G401 (cell line): Measurements from ENCODE around the gene SLC15A3. TPM values are rescaled to one million over a fixed set of nuclear protein-coding genes. Genes with fewer than 3 reads are reported as not detected.

Experiments
- DNase-seq: peaks from one replicate; pipeline ENCODE4 v3.0.0-alpha.2; 2015; ENCODE audit warnings: low spot score
- in situ Hi-C: cut with HindIII; loops from 2 replicates; pipeline ENCODE4 v1.10.0; 2016; ENCODE audit warnings: low sequenced_read_pairs, mixed read lengths
- total RNA-seq: library from RNA; depleted of rRNA; stranded (reverse); fragments of >200 nt; shearing (Covaris generic); gene quantifications from 2 replicates; pipeline ENCODE4 v1.2.3, GENCODE V29; 2014

Gene SLC15A3
- total RNA-seq, 1 experiment from 2014 or later, result not detected

DNA sequence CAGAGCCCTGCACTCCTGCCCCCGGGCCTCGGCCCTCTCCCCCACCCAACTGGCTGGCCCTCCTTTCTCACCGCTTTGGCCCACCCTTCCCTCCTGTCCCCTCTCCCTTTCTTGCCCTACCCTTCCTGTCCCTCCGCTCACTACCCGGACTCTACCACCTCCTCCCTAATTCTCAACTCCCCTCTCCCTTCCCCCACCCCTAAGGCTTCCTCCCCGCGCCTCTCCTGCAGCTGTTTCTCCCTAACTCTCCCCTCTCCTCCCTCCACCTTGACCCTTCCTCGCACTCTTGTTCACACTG lies 421 bp downstream of the SLC15A3 start:
- no peak for DNase-seq
- in situ Hi-C loops, result no loop called here

DNA sequence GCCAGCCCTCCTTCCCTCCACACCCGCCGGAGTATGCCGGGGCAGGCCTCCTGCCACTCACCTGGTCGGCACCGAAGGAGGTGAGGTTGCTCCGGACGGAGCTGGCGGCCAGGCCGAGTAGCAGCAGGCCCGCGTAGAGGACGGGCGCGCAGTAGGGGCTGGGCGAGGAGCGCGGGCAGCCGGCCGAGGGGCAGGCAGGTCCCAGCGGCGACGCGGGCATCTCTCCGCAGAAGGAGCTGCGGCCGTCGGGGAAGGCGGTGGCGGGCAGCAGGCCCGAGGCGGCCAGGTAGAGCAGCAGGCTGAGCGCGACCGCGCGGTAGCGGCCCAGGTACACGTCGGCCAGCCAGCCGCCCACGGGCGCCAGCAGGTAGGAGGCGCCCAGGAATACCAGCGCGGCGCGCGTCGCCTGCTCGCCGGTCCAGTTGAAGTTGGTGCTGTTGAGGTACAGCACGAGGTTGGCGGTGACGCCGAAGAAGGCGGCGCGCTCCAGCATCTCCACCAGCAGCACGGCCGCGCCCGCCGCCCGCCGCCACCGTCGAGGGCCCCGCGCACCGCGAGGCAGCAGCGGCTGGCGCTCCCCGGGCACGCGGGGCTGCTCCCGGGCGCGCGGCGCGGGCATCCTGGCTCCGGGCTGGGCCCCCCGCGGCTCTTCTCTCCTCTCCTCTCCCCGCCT lies 907 bp downstream of the SLC15A3 start:
- in situ Hi-C loops, result no loop called here
- DNase-seq, result no peak

DNA sequence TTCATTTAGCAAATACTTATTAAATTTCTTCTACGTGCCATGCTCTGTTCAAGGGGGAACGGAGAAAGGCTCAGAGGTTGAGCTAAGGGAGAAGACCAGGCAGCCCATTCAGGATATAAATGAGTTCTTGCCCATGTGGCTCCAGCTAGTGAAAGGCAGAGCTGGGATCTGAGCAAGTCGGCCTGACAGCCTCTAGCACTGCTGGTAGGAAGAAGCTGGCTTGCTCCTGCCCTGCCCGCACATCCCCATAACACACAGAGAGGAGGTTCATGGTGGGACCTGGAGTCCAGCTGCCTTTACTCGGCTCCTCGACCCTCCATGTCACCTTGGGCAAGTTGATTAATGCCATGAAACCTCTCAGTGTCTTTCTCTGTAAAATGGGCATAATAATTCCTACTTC lies 2.0 kb downstream of the SLC15A3 start:
- DNase-seq, result no peak
- in situ Hi-C loops, result no loop called here

DNA sequence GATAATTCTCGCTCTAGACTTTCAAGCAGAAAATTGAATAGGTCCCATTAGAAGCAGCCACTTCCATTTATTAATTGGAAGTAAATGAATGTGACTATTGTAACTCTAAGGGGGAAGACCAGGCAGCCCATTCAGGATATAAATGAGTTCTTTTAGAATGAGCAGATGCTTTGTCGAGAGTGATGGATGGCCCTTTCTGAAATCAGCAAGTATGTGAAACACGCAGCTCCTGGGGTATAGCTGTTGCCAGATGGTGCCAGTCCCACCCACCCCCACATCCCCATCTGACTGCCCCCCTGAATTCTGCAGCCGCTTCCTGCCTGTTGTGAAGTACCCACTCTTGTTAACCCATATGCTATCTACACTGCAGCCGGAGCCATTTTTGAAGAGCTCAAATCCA lies 3.7 kb downstream of the SLC15A3 start:
- no peak for DNase-seq
- in situ Hi-C loops, result no loop called here

DNA sequence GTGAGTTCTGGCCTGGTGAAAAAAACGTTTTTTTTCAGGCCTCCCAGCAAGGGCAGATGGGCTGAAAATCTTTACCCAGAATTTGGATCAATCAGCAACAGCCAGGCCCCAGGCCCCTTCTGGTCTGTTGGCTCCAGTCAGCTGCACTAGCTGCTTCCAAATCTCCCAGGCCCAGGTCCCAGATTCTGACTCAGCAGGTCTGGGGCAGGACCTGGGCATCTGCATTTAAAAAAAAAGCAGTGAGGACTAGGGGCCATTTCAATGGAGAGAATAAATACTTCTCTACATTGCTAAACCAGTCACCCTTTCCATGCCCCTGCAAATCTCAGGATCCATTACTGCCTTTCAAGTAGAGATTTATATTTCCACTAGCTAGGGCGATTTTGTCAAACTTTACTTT lies 4.3 kb downstream of the SLC15A3 start:
- in situ Hi-C loops, result no loop called here
- peak; percentile 61 for DNase-seq

DNA sequence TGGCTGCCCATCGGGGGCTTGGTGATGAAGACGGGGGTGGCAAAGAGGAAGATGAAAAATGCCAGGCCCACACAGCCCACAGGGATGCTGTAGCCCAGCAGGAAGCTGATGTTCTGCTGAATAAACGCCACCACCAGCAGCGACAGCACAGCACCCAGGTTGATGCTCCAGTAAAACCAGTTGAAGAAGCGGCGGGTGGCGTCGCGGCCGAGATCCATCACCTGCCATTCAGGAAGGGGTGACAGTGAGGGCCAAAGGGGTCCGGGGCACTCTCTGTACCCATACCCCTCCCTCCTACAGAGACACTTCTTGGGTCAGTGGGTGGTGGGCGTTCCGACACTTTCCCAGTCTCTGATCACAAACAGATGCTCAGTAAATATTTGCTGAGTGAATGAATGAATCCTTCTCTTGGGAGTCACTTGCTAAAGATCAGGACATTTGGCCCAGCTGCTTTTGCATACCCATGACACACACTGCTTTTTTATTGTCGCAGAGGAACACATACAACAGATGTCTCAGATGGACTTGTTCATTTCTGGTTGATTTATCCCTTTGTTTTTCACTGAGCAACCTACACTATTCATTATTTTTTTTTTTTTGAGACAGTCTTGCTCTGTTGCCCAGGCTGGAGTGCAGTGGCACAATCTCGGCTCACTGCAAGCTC lies 5.2 kb downstream of the SLC15A3 start:
- in situ Hi-C loops, result no loop called here
- DNase-seq, result no peak

DNA sequence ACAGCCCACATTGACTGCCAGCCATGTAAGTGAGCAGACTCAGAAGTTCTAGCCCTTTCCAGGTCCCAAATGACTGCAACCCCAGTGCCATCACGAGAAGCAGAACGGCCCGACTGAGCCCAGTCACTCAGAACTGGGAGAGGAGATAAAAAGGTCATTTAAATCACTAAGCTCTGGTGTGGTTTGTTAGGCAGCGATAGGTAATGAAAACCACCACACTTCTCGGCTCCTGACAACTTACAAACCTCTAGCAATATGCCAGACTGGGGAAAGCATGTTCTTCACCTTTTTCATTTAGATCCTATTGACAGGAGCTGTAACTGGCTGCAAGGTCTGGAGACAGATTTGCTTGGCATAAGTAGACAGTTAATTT lies 6.7 kb downstream of the SLC15A3 start:
- in situ Hi-C loops, result no loop called here
- no peak for DNase-seq

DNA sequence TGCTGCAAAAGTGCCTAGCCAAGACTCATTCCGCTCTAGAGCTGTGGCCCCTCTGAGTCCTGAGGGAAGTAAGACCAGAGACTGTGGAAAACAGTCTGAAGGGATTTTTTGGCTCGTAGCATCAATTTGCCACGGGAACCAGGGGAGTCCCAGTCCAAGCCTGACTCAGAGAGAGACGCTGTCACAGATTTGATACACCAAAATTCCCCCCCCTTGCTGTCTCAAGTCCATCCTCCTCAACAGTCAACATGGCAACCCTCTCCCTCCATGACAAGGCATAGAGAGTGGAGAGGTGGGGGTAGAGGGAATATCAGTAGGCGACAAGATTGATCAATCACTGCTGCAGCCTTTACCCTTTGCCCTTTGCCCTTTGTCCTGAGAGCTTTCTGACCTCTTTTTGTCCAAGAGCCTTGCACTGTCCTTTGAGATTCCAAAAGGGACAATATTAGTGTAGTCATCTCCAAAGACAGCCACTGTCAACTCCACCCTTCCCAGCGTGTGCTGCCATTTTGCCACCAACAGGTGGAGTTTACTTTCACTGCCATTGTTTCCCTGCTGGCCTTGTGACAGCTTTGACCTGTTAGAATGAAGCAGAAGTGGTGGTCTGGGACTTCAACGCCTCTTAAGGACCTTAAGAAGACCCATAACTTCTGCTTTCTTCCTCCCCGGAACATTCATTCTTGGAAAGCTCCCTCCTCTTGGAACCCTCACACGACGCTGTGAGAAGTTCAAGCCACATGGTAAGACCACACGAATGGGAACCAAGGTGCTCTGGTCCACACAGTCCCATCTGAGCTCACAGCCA lies 7.3 kb downstream of the SLC15A3 start:
- in situ Hi-C loops, result no loop called here
- no peak for DNase-seq

DNA sequence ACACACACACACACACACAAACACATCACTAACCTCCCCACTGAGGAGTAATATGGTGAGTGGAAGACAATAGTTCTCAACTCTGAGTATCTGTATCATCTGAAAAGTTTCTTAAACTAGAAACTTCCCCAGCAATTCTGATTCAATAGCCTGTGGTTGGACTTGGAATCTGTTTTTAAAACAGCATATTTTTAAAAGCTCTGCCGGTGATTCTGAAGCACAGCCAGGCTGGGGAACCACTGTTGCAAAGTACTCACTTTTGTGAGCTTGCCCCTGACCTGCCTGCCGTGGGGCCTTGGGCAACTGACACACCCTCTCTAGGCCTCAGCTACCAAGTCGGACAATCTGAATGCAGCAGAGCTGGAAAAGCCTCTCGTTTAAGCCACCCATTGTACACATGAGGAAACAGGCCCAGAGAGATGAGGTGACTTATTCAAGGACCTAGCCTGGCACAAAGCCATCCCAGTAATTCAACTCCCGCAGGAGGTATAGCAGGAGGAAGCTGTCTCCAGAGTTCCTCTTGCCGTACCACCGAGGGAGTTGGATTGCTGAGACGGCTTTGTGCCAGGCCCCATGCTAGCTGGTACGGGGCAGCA lies 8.9 kb downstream of the SLC15A3 start:
- in situ Hi-C loops, result no loop called here
- DNase-seq, result no peak

DNA sequence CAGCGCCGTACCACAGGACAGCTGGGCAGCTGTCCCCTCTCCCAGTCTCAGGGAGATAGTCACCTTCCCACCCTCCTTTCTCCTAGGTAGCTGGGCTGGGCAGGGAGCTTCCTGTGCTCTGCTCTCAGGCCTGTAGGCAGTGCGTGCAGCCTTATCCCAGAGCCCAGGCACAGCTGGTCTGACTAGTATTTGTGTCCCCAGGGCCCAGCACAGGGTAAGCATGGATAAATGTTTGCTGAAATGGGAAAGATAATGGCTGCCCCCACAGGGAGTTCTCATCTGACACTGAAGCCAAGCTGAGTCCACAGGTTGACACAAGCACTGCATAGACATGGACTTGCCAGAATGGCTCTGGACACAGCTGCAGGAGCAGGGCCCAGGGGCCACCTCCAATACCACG lies 9.8 kb downstream of the SLC15A3 start:
- in situ Hi-C loops, result no loop called here
- no peak for DNase-seq

DNA sequence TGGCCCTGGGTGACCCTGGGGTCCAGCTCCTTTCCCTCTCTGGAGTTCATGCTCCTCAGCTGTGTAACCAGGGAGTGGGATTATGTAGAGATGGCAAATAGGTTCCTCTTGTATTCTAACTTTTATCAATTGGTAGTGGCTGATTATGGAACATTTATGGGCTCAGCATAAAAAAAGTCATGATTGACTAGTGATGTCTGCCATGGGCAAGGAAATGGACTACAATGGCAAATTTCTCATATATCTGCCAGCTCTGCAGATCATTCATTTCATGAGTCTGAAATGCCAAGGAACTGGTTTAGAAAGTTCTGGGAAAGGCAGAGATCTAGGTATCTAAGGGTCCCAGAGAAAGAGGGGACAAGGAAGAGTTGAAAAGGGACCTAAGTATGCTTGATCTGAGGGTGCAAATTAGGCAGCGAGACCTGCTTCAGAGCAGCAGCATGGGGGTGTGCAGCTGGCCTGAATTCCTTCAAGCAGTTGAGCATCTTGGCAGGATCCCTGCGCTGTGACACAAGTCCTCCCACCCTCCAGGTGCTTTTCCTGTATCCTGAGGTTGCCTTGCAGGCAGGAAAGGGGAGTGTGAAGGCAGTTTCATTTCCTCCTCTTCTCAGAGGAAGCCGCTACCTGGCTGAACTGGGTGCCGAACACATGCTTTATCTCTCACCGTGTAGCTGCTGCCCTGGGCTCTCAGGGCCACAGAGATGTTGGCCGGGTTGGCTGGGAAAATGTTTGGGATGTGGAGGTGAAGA lies 10.4 kb downstream of the SLC15A3 start:
- DNase-seq, result no peak
- in situ Hi-C loops, result no loop called here

DNA sequence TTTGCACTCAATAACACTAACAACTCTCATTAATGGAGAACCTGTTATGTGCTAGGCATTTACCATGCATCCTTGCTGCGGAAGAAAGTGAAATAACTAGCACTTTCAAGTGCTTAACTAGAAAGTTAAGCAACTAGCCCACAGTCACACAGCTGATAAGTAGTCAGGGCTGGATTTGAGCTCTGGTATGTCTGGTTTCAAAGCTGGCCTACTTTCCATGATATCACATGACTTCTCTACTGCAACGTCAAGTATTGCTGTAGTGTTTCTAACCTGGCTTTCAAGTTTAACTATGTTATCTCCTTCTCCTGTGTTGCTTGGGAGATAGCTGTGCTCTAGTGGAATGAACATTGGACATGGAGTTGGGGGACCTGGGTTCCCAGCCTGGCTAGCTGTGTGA lies 12.1 kb downstream of the SLC15A3 start:
- in situ Hi-C loops, result no loop called here
- DNase-seq, result no peak

DNA sequence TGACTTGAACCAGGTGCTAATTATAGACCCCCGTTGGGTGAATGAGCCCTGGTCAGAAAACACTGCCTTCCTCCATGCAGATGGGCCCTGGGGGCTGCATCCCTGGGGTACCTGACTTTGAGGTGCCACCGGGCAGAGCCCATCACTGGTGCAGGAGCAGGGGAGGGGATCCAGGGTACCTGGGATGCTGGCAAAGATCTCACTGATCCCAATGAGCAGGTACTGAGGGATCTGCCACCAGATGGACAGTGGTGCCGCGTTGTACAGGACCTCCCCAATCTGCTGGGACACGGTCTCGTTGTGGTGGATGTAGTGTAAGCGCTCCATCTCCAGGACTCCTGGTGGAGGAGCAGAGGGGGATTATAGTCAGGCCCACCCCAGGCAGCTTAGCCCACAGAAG lies 12.7 kb downstream of the SLC15A3 start:
- no peak for DNase-seq
- in situ Hi-C loops, result no loop called here

DNA sequence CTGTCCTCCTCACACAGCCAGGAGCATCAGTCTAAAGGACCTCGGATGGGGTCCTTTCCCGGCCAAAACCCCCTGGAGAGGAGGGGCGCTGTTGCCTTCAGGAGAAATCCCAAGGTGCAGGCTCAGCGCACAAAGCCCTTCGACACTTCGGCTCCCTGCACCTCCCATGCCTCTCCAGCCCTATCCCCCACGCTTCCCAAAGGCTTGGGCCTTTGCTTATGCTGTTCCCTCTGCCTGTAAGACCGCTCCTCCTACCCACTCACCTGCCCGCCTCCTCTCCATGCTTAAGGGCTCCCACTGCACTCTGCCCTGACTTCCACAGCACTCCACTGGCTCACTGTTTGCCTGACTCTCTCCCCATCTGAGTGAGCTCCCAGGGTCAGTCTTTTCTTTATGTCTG lies 13.5 kb downstream of the SLC15A3 start:
- no peak for DNase-seq
- in situ Hi-C loops, result no loop called here

DNA sequence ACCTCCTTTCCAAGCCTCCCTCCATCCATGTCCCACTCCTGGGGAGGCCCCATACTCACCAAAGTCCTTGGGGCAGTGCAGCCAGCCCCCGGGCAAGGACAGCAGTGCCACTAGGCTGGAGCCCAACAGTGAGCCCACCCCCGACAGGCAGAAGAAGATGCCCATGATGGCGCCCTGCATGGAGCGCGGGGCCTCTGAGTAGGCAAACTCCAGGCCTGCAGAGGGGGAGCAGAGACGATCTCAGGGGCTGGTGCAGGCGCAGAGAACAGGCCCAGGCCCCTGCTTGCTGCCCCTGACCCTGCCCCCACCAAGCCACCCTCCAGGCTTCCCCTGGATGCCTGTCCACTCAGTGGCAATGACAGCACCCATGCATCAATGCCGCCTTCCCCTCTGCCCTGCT lies 14.2 kb downstream of the SLC15A3 start:
- no peak for DNase-seq
- in situ Hi-C loops, result no loop called here

DNA sequence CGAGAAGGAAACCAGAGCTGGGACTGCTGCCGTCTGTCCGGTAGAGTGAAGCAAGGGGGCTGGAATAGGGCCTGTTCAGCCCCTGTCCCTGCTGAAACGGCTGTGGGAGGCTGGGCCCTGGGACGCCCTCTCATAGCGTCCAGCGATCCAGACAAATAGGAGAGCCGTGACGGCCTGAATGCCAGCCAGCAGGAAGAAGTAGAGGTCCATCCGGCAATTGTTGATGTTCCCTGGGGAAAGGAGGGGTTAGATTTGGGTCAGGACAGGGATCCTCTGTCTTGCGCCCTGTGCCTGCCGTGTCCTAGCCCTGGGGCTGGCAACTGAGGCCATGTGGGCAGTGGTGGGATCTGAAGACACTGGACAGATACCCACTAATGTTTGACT lies 14.8 kb downstream of the SLC15A3 start:
- in situ Hi-C loops, result no loop called here
- DNase-seq, result no peak

DNA sequence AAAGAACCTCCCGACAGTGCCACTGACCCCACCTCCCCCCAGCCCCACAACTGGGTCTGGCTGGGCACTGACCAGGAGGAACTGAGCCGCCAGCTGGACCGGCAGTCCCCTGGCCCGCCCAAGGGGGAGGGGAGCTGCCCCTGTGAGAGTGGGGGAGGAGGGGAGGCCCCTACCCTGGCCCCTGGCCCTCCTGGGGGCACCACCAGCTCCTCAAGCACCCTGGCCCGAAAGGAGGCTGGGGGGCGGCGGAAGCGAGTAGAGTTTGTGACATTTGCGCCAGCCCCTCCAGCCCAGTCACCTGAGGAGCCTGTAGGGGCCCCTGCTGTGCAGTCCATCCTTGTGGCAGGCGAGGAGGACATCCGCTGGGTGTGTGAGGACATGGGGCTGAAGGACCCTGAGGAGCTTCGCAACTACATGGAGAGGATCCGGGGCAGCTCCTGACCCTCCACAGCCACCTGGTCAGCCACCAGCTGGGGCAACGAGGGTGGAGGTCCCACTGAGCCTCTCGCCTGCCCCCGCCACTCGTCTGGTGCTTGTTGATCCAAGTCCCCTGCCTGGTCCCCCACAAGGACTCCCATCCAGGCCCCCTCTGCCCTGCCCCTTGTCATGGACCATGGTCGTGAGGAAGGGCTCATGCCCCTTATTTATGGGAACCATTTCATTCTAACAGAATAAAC lies 15.4 kb downstream of the SLC15A3 start:
- in situ Hi-C loops, result no loop called here
- DNase-seq, result no peak

DNA sequence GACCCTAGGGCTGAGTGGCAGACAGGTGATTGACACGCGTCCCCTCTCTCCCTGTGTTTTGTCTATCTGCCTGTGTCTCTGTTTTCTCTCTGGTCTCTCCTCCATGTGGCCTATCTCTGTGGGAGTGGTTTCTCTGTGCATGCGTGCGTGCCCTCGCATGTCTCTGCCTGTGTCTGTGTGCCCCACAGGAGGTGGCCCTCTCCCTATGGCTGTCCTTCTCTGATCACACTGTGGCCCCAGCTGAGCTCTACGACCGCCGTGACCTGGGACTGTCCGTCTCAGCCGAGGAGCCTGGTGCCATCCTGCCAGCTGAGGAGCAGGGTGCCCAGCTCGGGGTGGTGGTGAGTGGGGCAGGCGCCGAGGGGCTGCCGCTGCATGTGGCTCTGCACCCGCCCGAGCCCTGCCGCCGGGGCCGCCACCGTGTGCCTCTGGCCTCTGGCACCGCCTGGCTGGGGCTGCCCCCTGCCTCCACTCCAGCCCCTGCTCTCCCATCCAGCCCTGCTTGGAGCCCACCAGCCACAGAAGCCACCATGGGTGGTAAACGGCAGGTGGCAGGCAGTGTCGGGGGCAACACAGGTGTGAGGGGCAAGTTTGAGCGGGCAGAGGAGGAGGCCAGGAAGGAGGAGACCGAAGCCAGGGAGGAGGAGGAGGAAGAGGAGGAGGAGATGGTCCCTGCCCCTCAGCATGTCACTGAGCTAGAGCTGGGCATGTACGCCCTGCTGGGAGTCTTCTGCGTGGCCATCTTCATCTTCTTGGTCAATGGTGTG lies 16.1 kb downstream of the SLC15A3 start:
- in situ Hi-C loops, result no loop called here
- no peak for DNase-seq
